NT2/D1 (cell line): Measurements from ENCODE around the gene SCN10A.

Experiments
- YY1 ChIP-seq: IDR thresholded peaks from 2 replicates; pipeline ENCODE4 v1.6.1; 2011; ENCODE audit not compliant: insufficient read length, insufficient read depth
- ZNF274 ChIP-seq: IDR thresholded peaks from 2 replicates; pipeline ENCODE4 v1.6.1; 2011; ENCODE audit warnings: mild to moderate bottlenecking, low read depth, low read length

DNA sequence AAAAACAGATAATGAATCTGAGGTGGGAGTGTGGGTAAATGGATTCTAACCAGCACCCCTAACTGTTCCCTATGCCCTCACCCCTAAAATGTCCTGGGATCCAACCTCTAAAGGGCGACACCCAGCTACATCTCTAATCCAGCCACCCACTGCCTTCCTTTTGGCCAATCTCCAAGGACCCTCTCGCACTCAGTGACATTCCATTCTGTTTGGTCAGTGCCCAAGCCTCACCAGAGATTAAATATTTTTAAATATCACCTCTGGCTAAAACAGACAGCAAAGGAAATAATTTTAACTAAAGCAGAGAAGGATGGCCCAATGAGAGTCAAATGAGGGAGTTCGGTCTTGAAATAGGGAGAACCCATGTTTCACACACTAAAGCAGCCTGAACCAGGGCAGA, 19.9 kb upstream of the SCN10A start:
- no peak for TF ChIP-seq ZNF274
- no peak for TF ChIP-seq YY1
